ENCODE results near the gene PCDH9.

DNA sequence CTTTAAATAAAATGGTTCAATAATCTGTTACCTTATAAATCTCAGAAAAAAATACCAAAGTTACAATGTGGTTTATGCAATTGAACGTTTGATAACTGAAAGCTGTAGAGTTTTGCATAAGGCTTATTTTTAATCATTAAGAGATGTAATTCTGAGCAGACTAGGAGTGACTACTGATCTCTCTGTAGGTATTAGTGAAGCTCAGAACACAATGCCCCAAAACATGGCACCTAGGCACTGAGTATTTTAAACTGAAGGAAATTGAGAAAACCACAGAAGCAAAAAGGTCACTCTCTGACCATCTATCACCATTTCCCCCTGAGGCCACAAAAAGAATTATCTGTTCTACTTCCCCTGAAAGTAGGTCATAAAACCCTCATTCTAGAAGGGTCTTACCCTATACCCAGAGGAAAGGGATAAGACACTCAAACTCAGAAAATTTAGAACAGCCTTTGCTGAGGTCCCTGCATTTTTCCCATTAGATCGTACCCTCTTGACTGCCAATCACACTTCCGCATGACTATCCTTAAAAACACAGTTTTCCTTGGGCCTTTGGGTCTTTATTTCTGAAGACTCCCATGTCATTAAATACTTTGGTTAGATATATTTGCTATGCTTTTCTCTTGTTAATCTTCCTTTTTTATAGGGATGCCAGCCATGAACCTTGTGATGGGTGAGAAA lies 158.1 kb downstream of the PCDH9 start:
- TF ChIP-seq POLR2AphosphoS5 (IDR thresholded peaks at IDR 0.05; ENCODE audit: insufficient read depth in 1 of 2, low read depth in 1 of 2): no peak
- no peak for TF ChIP-seq CTCF (IDR thresholded peaks at IDR 0.05)
